Ammon's horn (tissue), 1 donor: Measurements from ENCODE around the gene NAPG.
"Not testable (repeated sequence)": the region's sequence is repeated elsewhere in the genome, so short reads cannot be mapped to it uniquely, and the experiment has no call there.

Experiments used
- DNase-seq: peaks from one replicate; pipeline ENCODE4 v3.0.0-alpha.2; 2016; ENCODE audit warnings: low spot score

Gene NAPG

GRCh38 chr18:10525697-10526560 lies at the start of gene NAPG:
NAPG (plus strand) TSS chr18:10526027; CDS start chr18:10526103, 76 bp downstream.
- DNase-seq, result peak; percentile 92

- no peak for DNase-seq
Observed at GRCh38 chr18:10476338-10476791, 49.5 kb upstream of the NAPG start.

GRCh38 chr18:10477121-10477862 lies 48.5 kb upstream of the NAPG start:
- no peak for DNase-seq

GRCh38 chr18:10477863-10478260 lies 48.0 kb upstream of the NAPG start:
- no peak for DNase-seq

- DNase-seq, result no peak
Observed at GRCh38 chr18:10481831-10482230, 44.0 kb upstream of the NAPG start.

GRCh38 chr18:10482363-10482984 lies 43.4 kb upstream of the NAPG start:
- no peak for DNase-seq

GRCh38 chr18:10482985-10483949 lies 42.6 kb upstream of the NAPG start:
- peak; percentile 53 for DNase-seq

GRCh38 chr18:10485475-10485874 lies 40.4 kb upstream of the NAPG start:
- no peak for DNase-seq

GRCh38 chr18:10486362-10486761 lies 39.5 kb upstream of the NAPG start:
- no peak for DNase-seq

GRCh38 chr18:10487154-10487553 lies 38.7 kb upstream of the NAPG start:
- no peak for DNase-seq

- no peak for DNase-seq
Observed at GRCh38 chr18:10488017-10488416, 37.8 kb upstream of the NAPG start.

- peak; percentile 68 for DNase-seq
Observed at GRCh38 chr18:10490401-10491165, 35.2 kb upstream of the NAPG start.

- DNase-seq, result no peak
Observed at GRCh38 chr18:10495936-10496335, 29.9 kb upstream of the NAPG start.

- DNase-seq, result no peak
Observed at GRCh38 chr18:10497206-10497749, 28.5 kb upstream of the NAPG start.

- no peak for DNase-seq
Observed at GRCh38 chr18:10499230-10499629, 26.6 kb upstream of the NAPG start.

GRCh38 chr18:10500038-10500437 lies 25.8 kb upstream of the NAPG start:
- no peak for DNase-seq

GRCh38 chr18:10504723-10505122 lies 21.1 kb upstream of the NAPG start:
- DNase-seq, result no peak

GRCh38 chr18:10505892-10506291 lies 19.9 kb upstream of the NAPG start:
- DNase-seq, result not testable (repeated sequence)

- no peak for DNase-seq
Observed at GRCh38 chr18:10508591-10508990, 17.2 kb upstream of the NAPG start.

GRCh38 chr18:10511236-10511635 lies 14.6 kb upstream of the NAPG start:
- DNase-seq, result no peak
